ENCODE results near the gene TGFBI.

Gene TGFBI

GRCh38 chr5:136067422-136067821, 38.6 kb downstream of the TGFBI start:
- no peak for DNase-seq (ENCODE audit: low read depth)
- TF ChIP-seq CTCF (IDR thresholded peaks at IDR 0.05; ENCODE audit: control insufficient read depth, extremely low read depth, insufficient read depth) = no peak
- no peak overlapping the region for H3K4me3 ChIP-seq (ENCODE audit: low read depth, low read length)

GRCh38 chr5:136070486-136071285, 41.9 kb downstream of the TGFBI start:
- DNase-seq (ENCODE audit: low read depth) = no peak
- H3K4me3 ChIP-seq (ENCODE audit: low read depth, low read length) = no peak overlapping the region
- no peak for TF ChIP-seq CTCF (IDR thresholded peaks at IDR 0.05; ENCODE audit: control insufficient read depth, extremely low read depth, insufficient read depth)

- H3K4me3 ChIP-seq (ENCODE audit: low read depth, low read length) = no peak overlapping the region
Measured at GRCh38 chr5:136073714-136074529, 45.1 kb downstream of the TGFBI start.

GRCh38 chr5:136075466-136075891, 46.7 kb downstream of the TGFBI start:
- no peak for DNase-seq (ENCODE audit: low read depth)
- TF ChIP-seq CTCF (IDR thresholded peaks at IDR 0.05; ENCODE audit: control insufficient read depth, extremely low read depth, insufficient read depth) = no peak

More at GRCh38 chr5:136073714-136074529, 45.1 kb downstream of the TGFBI start:
- DNase-seq (ENCODE audit: low read depth) = no peak
- no peak for TF ChIP-seq CTCF (IDR thresholded peaks at IDR 0.05; ENCODE audit: control insufficient read depth, extremely low read depth, insufficient read depth)

GRCh38 chr5:136076067-136076466, 47.3 kb downstream of the TGFBI start:
- DNase-seq (ENCODE audit: low read depth) = no peak
- no peak for TF ChIP-seq CTCF (IDR thresholded peaks at IDR 0.05; ENCODE audit: control insufficient read depth, extremely low read depth, insufficient read depth)
- H3K4me3 ChIP-seq (ENCODE audit: low read depth, low read length) = no peak overlapping the region

More at GRCh38 chr5:136075466-136075891, 46.7 kb downstream of the TGFBI start:
- H3K4me3 ChIP-seq (ENCODE audit: low read depth, low read length) = no peak overlapping the region

GRCh38 chr5:136076881-136077445, 48.2 kb downstream of the TGFBI start:
- TF ChIP-seq CTCF (IDR thresholded peaks at IDR 0.05; ENCODE audit: control insufficient read depth, extremely low read depth, insufficient read depth) = no peak
- DNase-seq (ENCODE audit: low read depth) = no peak
- H3K4me3 ChIP-seq (ENCODE audit: low read depth, low read length) = no peak overlapping the region
